ENCODE measurements around the gene KLRG1. TPM values are rescaled to one million over a fixed set of nuclear protein-coding genes. Genes with fewer than 3 reads are reported as not detected.

KLRG1 gene
- total and polyA plus RNA-seq, 5 experiments from 2014 or later: 4.1 to 237 (median 13.8) TPM

GRCh38 chr12:9030776-9031175 is 41.4 kb downstream of the KLRG1 start:
- Mint-ChIP-seq H3K9me3 (peaks cover 0 to 5% (median 0%) of the 10 kb centered on the region in 9 donors), H3K27ac (peak overlapping the region in 6 of 10 donors; percentile 2 to 84 (median 70)), H3K4me3 (peak overlapping the region in 1 of 10 donors; percentile 39), H3K36me3 (peaks cover 0 to 17% (median 3%) of the 10 kb centered on the region in 3 donors), H3K4me1 (peaks cover 21 to 58% (median 40%) of the 10 kb centered on the region in 4 donors), H3K27me3 (no peaks in the 10 kb centered on the region)
- no peak for DNase-seq
- POLR2A ChIA-PET: interaction anchor here (0.9 kb wide), 1 partner anchor 81 kb away, joined by 5 read pairs; the partner anchor contains the start of gene M6PR
- no peak for ATAC-seq

- H3K4me1 Mint-ChIP-seq: peaks cover 29 to 67% (median 54%) of the 10 kb centered on the region in 4 donors
- no peak overlapping the region for H3K4me3 Mint-ChIP-seq
- ATAC-seq: no peak
- POLR2A ChIA-PET: interaction anchor here (1.6 kb wide), 1 partner anchor 81 kb away, joined by 6 read pairs; no protein-coding TSS in a partner anchor
- peak overlapping the region in 6 of 10 donors; percentile 23 to 78 (median 50) for H3K27ac Mint-ChIP-seq
- no peak for DNase-seq
- H3K9me3 Mint-ChIP-seq: peaks cover 0 to 5% (median 0%) of the 10 kb centered on the region in 9 donors
- H3K36me3 Mint-ChIP-seq: peaks cover 0 to 19% (median 3%) of the 10 kb centered on the region in 3 donors
- H3K27me3 Mint-ChIP-seq: no peaks in the 10 kb centered on the region
These were observed 43.0 kb downstream of the KLRG1 start for GRCh38 chr12:9032202-9032964.

GRCh38 chr12:9033265-9033887 is 44.0 kb downstream of the KLRG1 start:
- H3K9me3 Mint-ChIP-seq: peaks cover 0 to 2% (median 0%) of the 10 kb centered on the region in 9 donors
- POLR2A ChIA-PET: interaction anchor here (1.1 to 1.7 kb wide), 4 partner anchors 23 to 83 kb away, joined by 3 to 6 read pairs (median 4); partner anchors contain the start of gene M6PR
- H3K4me1 Mint-ChIP-seq: peaks cover 27 to 67% (median 57%) of the 10 kb centered on the region in 4 donors
- ATAC-seq (no peak), DNase-seq (no peak)
- no peaks in the 10 kb centered on the region for H3K27me3 Mint-ChIP-seq
- H3K27ac Mint-ChIP-seq: peak overlapping the region in 6 of 10 donors; percentile 35 to 78 (median 51)
- peaks cover 0 to 19% (median 3%) of the 10 kb centered on the region in 3 donors for H3K36me3 Mint-ChIP-seq
- H3K4me3 Mint-ChIP-seq: no peak overlapping the region

DNA sequence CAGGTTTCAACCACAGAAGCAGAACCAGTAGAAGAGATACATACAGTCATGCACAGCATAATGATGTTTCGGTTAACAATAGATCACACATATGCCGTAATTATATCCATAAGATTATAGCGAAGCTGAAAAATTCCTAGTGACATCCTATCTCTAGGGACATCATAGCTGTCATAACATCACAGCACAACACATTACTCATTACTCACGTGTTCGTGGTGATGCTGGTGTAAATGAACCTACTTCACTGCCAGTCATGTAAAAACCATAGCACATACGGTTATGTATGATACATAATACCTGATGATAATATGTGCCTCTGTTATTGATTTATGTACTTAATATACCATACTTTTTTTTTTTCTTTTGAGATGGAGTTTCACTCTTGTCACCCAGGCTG is 44.7 kb downstream of the KLRG1 start:
- no peak for DNase-seq
- peaks cover 28 to 69% (median 57%) of the 10 kb centered on the region in 4 donors for H3K4me1 Mint-ChIP-seq
- H3K9me3 Mint-ChIP-seq: peaks cover 0 to 2% (median 0%) of the 10 kb centered on the region in 9 donors
- peak overlapping the region in 2 of 10 donors; percentile 62 to 66 for H3K27ac Mint-ChIP-seq
- H3K27me3 Mint-ChIP-seq: no peaks in the 10 kb centered on the region
- peaks cover 0 to 16% (median 3%) of the 10 kb centered on the region in 3 donors for H3K36me3 Mint-ChIP-seq
- ATAC-seq: no peak
- peak overlapping the region in 1 of 10 donors; percentile 30 for H3K4me3 Mint-ChIP-seq
- POLR2A ChIA-PET: interaction anchor here (1.1 to 3.4 kb wide), 4 partner anchors 7 to 84 kb away, joined by 3 to 15 read pairs (median 4); partner anchors contain the start of gene M6PR

DNA sequence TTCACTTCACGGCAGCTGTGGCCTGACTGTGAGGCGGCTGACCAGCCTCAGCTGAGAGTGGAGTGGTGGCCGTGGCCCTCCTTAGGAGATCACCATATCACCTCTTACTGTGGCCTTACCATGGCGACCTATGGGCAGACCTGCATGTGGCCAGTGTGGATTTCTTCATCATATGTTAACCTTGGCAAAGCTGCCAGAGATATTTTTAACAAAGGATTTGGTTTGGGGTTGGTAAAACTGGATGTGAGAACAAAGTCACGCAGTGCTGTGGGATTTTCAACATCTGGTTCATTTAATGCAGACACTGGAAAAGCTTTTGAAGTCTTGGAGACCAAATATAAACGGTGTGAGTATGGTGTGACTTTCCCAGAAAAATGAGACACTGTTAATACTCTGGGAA is 46.9 kb downstream of the KLRG1 start:
- H3K36me3 Mint-ChIP-seq: peaks cover 0 to 16% (median 3%) of the 10 kb centered on the region in 3 donors
- DNase-seq (no peak), ATAC-seq (no peak)
- no peaks in the 10 kb centered on the region for H3K27me3 Mint-ChIP-seq
- peaks cover 0 to 2% (median 0%) of the 10 kb centered on the region in 9 donors for H3K9me3 Mint-ChIP-seq
- peak overlapping the region in 8 of 10 donors; percentile 22 to 90 (median 58) for H3K27ac Mint-ChIP-seq
- no peak overlapping the region for H3K4me3 Mint-ChIP-seq
- POLR2A ChIA-PET: interaction anchor here (3.4 to 4.0 kb wide), 2 partner anchors 10 to 85 kb away, joined by 15 to 51 read pairs; partner anchors contain the start of gene M6PR
- peaks cover 24 to 69% (median 57%) of the 10 kb centered on the region in 4 donors for H3K4me1 Mint-ChIP-seq

DNA sequence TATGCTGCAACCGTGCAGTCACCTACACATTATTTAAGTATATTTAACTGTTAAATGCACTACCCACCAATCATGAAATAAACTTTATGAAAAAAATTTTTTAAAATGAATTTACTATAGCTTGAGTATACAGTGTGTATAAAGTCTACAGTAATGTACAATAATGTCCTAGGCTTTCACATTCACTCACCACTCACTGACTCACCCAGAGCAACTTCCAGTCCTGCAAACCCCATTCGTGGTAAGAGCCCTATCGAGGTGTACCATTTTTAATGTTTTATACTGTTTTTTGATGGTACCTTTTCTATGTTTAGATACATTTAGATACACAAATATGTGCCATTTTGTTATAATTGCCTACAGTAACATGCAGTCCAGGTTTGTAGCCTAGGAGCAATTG is 48.1 kb downstream of the KLRG1 start:
- ATAC-seq (no peak), DNase-seq (no peak)
- Mint-ChIP-seq H3K36me3 (peaks cover 0 to 16% (median 3%) of the 10 kb centered on the region in 3 donors), H3K4me1 (peaks cover 24 to 62% (median 54%) of the 10 kb centered on the region in 4 donors), H3K9me3 (peaks cover 0 to 2% (median 0%) of the 10 kb centered on the region in 9 donors), H3K27me3 (no peaks in the 10 kb centered on the region), H3K27ac (peak overlapping the region in 2 of 10 donors; percentile 26 to 31), H3K4me3 (no peak overlapping the region)
- POLR2A ChIA-PET: interaction anchor here (0.6 to 4.0 kb wide), 4 partner anchors 11 to 342 kb away, joined by 3 to 51 read pairs (median 11); partner anchors contain the start of gene M6PR

- ATAC-seq (peak; percentile 78 to 84), DNase-seq (peak in 5 of 10 donors; percentile 24 to 72 (median 66))
- peak overlapping the region; percentile 4 to 88 (median 40) for H3K27ac Mint-ChIP-seq
- no peaks in the 10 kb centered on the region for H3K27me3 Mint-ChIP-seq
- peaks cover 0 to 8% (median 0%) of the 10 kb centered on the region in 3 donors for H3K36me3 Mint-ChIP-seq
- POLR2A ChIA-PET: interaction anchor here (4.0 kb wide), 1 partner anchor 88 kb away, joined by 51 read pairs; the partner anchor contains the start of gene M6PR
- peaks cover 15 to 48% (median 40%) of the 10 kb centered on the region in 4 donors for H3K4me1 Mint-ChIP-seq
- peak overlapping the region in 5 of 10 donors; percentile 6 to 16 (median 11) for H3K4me3 Mint-ChIP-seq
- H3K9me3 Mint-ChIP-seq: peaks cover 0 to 2% (median 0%) of the 10 kb centered on the region in 9 donors
These were observed 50.1 kb downstream of the KLRG1 start for GRCh38 chr12:9039397-9039977.

GRCh38 chr12:9040484-9041186 is 51.3 kb downstream of the KLRG1 start:
- DNase-seq (peak in 2 of 10 donors; percentile 16 to 20), ATAC-seq (peak in 1 of 2 donors; percentile 45)
- Mint-ChIP-seq H3K9me3 (peaks cover 0 to 4% (median 2%) of the 10 kb centered on the region in 9 donors), H3K36me3 (peaks cover 0 to 3% (median 0%) of the 10 kb centered on the region in 3 donors), H3K4me1 (peaks cover 15 to 48% (median 38%) of the 10 kb centered on the region in 4 donors), H3K27ac (peak overlapping the region in 7 of 10 donors; percentile 44 to 83 (median 57)), H3K4me3 (peak overlapping the region in 1 of 10 donors; percentile 19), H3K27me3 (no peaks in the 10 kb centered on the region)
- POLR2A ChIA-PET: no interaction called here

- Mint-ChIP-seq H3K36me3 (peaks cover 0 to 2% (median 0%) of the 10 kb centered on the region in 3 donors), H3K9me3 (peaks cover 0 to 10% (median 2%) of the 10 kb centered on the region in 9 donors), H3K27me3 (no peaks in the 10 kb centered on the region), H3K27ac (peak overlapping the region in 3 of 10 donors; percentile 11 to 53 (median 49)), H3K4me1 (peaks cover 13 to 46% (median 37%) of the 10 kb centered on the region in 4 donors), H3K4me3 (no peak overlapping the region)
- ATAC-seq (no peak), DNase-seq (no peak)
- POLR2A ChIA-PET: interaction anchor here (1.3 kb wide), 1 partner anchor 91 kb away, joined by 4 read pairs; the partner anchor contains the start of gene M6PR
These were observed 52.0 kb downstream of the KLRG1 start for GRCh38 chr12:9041321-9041720.

- POLR2A ChIA-PET: no interaction called here
- no peak overlapping the region for H3K4me3 Mint-ChIP-seq
- H3K36me3 Mint-ChIP-seq: peaks cover 0 to 2% (median 0%) of the 10 kb centered on the region in 3 donors
- H3K27ac Mint-ChIP-seq: no peak overlapping the region
- H3K27me3 Mint-ChIP-seq: no peaks in the 10 kb centered on the region
- no peak for ATAC-seq
- no peak for DNase-seq
- H3K4me1 Mint-ChIP-seq: peaks cover 3 to 35% (median 25%) of the 10 kb centered on the region in 4 donors
- peaks cover 0 to 10% (median 2%) of the 10 kb centered on the region in 9 donors for H3K9me3 Mint-ChIP-seq
These were observed 54.4 kb downstream of the KLRG1 start for GRCh38 chr12:9043766-9044165.

GRCh38 chr12:9047105-9047504 is 57.8 kb downstream of the KLRG1 start:
- no peak overlapping the region for H3K4me3 Mint-ChIP-seq

More at GRCh38 chr12:9047105-9047504, 57.8 kb downstream of the KLRG1 start:
- Mint-ChIP-seq H3K9me3 (peaks cover 0 to 10% (median 2%) of the 10 kb centered on the region in 9 donors), H3K27ac (peak overlapping the region in 2 of 10 donors; percentile 25 to 40), H3K27me3 (no peaks in the 10 kb centered on the region), H3K4me1 (peaks cover 3 to 22% (median 12%) of the 10 kb centered on the region in 4 donors), H3K36me3 (peaks cover 0 to 2% (median 0%) of the 10 kb centered on the region in 3 donors)
- DNase-seq: no peak
- ATAC-seq: no peak
- POLR2A ChIA-PET: interaction anchor here (0.9 kb wide), 1 partner anchor 94 kb away, joined by 3 read pairs; no protein-coding TSS in a partner anchor
